Measurements from ENCODE around the gene WDR55.

GRCh38 chr5:140647042-140647419 is 17.7 kb upstream of the WDR55 start:
- TF ChIP-seq CTCF (conservative IDR thresholded peaks at IDR 0.05; ENCODE audit: low read length) (no peak), EZH2phosphoT487 (IDR thresholded peaks at IDR 0.05; ENCODE audit: borderline replicate concordance) (no peak)
